K562 (cell line): ENCODE results near the gene ATP4B.

Source experiments
- CTCF ChIP-seq, 3 experiments: IDR thresholded peaks in 2 of 3; conservative IDR thresholded peaks in 1 of 3; 2 replicates each; pipeline ENCODE4 v1.5.1; 2011 to 2012; ENCODE audit warnings: low read length in 3 of 3, mild to moderate bottlenecking in 3 of 3, control low read depth in 2 of 3, improper control_type of control experiment in 1 of 3, inconsistent platforms in 1 of 3, low read depth in 1 of 3, mixed read lengths in 1 of 3, moderate library complexity in 1 of 3; ENCODE audit not compliant: insufficient read depth in 2 of 3
- EP300 ChIP-seq: IDR thresholded peaks from 2 replicates; pipeline ENCODE4 v1.6.1; 2012; ENCODE audit warnings: low read length, improper control_type of control experiment
- KLF6 ChIP-seq: fragments of 250-450 bp; sonication (Bioruptor Pico); IDR thresholded peaks from 2 replicates; pipeline ENCODE4 v1.4.0; 2020; ENCODE audit warnings: mild to moderate bottlenecking, moderate library complexity, borderline replicate concordance
- PBX2 ChIP-seq, 2 experiments: IDR thresholded peaks in 1 of 2; conservative IDR thresholded peaks in 1 of 2; 2 replicates each; pipeline ENCODE4 v1.6.1; 2016; ENCODE audit warnings: low read depth in 2 of 2, mild to moderate bottlenecking in 1 of 2, missing compliant biosample characterization in 1 of 2, missing genetic modification characterization in 1 of 2, moderate library complexity in 1 of 2
- SMAD1 ChIP-seq: fragments of 150-350 bp; IDR thresholded peaks from 2 replicates; pipeline ENCODE4 v1.6.1; 2014; ENCODE audit warnings: low read length, low read depth; ENCODE audit not compliant: partially characterized antibody
- TAF15 ChIP-seq: fragments of 200-400 bp; formaldehyde crosslinking; IDR thresholded peaks from 2 replicates; pipeline ENCODE4 v1.6.1; 2017; ENCODE audit warnings: mild to moderate bottlenecking, low read depth, low read length, moderate library complexity
- TBP ChIP-seq: optimal IDR thresholded peaks from 2 replicates; pipeline ENCODE3; 2011; ENCODE audit warnings: low read depth, low read length, improper control_type of control experiment
- TEAD4 ChIP-seq, 2 experiments: sonication (generic) in 1 of 2; formaldehyde crosslinking in 1 of 2; IDR thresholded peaks; 2 replicates each; pipeline versions ENCODE4 v1.6.1 to v1.8.0; 2012 to 2022; ENCODE audit warnings: borderline replicate concordance in 1 of 2, inconsistent platforms in 1 of 2, low read length in 1 of 2, mild to moderate bottlenecking in 1 of 2, missing genetic modification reagents in 1 of 2
- YY1 ChIP-seq, 3 experiments: IDR thresholded peaks; 2 replicates each; pipeline ENCODE4 v1.6.1; 2011; ENCODE audit warnings: low read length in 2 of 3, mild to moderate bottlenecking in 2 of 3, moderate library complexity in 2 of 3, borderline replicate concordance in 1 of 3, control low read depth in 1 of 3, low read depth in 1 of 3; ENCODE audit not compliant: insufficient read depth in 3 of 3, insufficient replicate concordance in 2 of 3, control insufficient read depth in 1 of 3, insufficient read length in 1 of 3; ENCODE audit errors: extremely low read depth in 1 of 3
- ZNF174 ChIP-seq: fragments of 250-450 bp; sonication (Bioruptor Pico); IDR thresholded peaks from 2 replicates; pipeline ENCODE4 v1.4.0; 2020; ENCODE audit warnings: mild to moderate bottlenecking
- ZNF282 ChIP-seq: sonication (generic); formaldehyde crosslinking; IDR thresholded peaks from 2 replicates; pipeline ENCODE4 v1.8.1; 2023; ENCODE audit warnings: missing genetic modification reagents
- TF ChIP-seq, protein P1 (sequence below): fragments of 450-650 bp; IDR thresholded peaks from 2 replicates; pipeline ENCODE4 v1.6.1; 2016; ENCODE audit warnings: low read depth, mild to moderate bottlenecking, moderate library complexity
- TF ChIP-seq, protein P2 (sequence below): fragments of 450-650 bp; IDR thresholded peaks from 2 replicates; pipeline ENCODE4 v1.6.1; 2018; ENCODE audit not compliant: partially characterized antibody

DNA sequence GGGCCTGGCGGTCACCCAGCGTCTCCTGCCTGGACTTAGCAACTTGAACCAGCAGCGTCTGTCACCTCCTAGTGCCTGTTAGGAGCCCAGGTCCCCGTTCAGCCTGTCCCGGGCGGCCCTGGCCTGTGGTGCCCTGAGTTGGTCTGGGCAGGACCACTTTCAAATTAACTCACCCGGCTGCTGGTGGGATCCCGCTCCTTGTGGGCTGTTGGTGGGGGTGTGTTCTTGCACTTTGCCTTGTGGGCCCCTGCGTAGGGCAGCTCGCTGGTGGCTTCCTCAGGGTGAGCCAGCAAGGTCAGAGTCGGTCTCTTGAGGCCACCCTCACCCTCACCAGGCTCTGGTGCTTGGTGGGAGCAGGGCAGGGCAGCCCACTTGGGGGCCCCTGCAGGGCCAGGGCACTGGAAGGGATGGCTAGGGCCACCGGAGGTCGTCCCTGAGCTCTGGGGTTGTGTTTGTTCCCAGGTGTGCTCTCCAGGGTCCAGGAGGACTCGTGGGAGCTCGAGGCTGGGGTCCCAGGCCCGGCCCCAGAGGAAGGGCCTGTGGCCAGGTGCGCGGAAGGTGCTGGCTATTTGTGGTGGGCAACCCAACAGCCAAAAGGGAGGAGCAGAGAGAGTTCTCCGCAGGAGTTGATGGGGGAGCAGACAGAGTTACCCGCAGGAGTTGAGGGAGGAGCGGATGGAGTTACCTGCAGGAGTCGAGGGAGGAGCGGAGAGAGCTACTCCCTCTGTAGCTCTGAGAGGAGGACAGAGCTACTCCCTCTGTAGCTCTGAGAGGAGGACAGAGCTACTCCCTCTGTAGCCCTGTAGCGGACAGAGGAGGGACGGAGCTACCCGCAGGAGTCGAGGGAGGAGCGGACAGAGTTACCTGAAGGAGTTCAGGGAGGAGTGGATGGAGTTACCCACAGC, 56.6 kb downstream of the ATP4B start:
- TF ChIP-seq PBX2 (CRISPR knock-in tag; IDR thresholded peaks at IDR 0.05; ENCODE audit: low read depth) = no peak
- no peak for TF ChIP-seq PBX2 (tag; conservative IDR thresholded peaks at IDR 0.05; ENCODE audit: low read depth)
- TF ChIP-seq, protein P1, sequence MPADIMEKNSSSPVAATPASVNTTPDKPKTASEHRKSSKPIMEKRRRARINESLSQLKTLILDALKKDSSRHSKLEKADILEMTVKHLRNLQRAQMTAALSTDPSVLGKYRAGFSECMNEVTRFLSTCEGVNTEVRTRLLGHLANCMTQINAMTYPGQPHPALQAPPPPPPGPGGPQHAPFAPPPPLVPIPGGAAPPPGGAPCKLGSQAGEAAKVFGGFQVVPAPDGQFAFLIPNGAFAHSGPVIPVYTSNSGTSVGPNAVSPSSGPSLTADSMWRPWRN = no peak
- TF ChIP-seq CTCF (IDR thresholded peaks at IDR 0.05 in 2 of 3, conservative IDR thresholded peaks at IDR 0.05 in 1 of 3; ENCODE audit: insufficient read depth in 2 of 3, low read depth in 1 of 3, low read length in 3 of 3) = no peak
- TF ChIP-seq, protein P2, sequence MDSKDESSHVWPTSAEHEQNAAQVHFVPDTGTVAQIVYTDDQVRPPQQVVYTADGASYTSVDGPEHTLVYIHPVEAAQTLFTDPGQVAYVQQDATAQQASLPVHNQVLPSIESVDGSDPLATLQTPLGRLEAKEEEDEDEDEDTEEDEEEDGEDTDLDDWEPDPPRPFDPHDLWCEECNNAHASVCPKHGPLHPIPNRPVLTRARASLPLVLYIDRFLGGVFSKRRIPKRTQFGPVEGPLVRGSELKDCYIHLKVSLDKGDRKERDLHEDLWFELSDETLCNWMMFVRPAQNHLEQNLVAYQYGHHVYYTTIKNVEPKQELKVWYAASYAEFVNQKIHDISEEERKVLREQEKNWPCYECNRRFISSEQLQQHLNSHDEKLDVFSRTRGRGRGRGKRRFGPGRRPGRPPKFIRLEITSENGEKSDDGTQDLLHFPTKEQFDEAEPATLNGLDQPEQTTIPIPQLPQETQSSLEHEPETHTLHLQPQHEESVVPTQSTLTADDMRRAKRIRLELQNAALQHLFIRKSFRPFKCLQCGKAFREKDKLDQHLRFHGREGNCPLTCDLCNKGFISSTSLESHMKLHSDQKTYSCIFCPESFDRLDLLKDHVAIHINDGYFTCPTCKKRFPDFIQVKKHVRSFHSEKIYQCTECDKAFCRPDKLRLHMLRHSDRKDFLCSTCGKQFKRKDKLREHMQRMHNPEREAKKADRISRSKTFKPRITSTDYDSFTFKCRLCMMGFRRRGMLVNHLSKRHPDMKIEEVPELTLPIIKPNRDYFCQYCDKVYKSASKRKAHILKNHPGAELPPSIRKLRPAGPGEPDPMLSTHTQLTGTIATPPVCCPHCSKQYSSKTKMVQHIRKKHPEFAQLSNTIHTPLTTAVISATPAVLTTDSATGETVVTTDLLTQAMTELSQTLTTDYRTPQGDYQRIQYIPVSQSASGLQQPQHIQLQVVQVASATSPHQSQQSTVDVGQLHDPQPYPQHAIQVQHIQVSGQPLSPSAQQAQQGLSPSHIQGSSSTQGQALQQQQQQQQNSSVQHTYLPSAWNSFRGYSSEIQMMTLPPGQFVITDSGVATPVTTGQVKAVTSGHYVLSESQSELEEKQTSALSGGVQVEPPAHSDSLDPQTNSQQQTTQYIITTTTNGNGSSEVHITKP = no peak
- no peak for TF ChIP-seq TEAD4 (IDR thresholded peaks at IDR 0.05; ENCODE audit: low read length)
- no peak for TF ChIP-seq TEAD4 (CRISPR knock-in tag; IDR thresholded peaks at IDR 0.05; ENCODE audit: borderline replicate concordance)
- no peak for TF ChIP-seq YY1 (IDR thresholded peaks at IDR 0.05; ENCODE audit: borderline replicate concordance in 1 of 3, control insufficient read depth in 1 of 3, extremely low read depth in 1 of 3, insufficient read depth in 3 of 3, insufficient read length in 1 of 3, insufficient replicate concordance in 2 of 3, low read depth in 1 of 3, low read length in 2 of 3)
- TF ChIP-seq ZNF282 (CRISPR knock-in tag) = no peak
- no peak for TF ChIP-seq SMAD1
- no peak for TF ChIP-seq ZNF174 (CRISPR knock-in tag)
- no peak for TF ChIP-seq KLF6
- no peak for TF ChIP-seq TAF15
- TF ChIP-seq TBP = no peak
- no peak for TF ChIP-seq EP300
